HG03097 (cell line): ENCODE results near the gene VPS26B.
"Not testable (repeated sequence)": the region's sequence is repeated elsewhere in the genome, so short reads cannot be mapped to it uniquely, and the experiment has no call there.

ENCODE experiments used
- ATAC-seq: cut with Tn5 transposase; IDR thresholded peaks from one replicate; pipeline ENCODE4 v1.9.1; 2021; ENCODE audit not compliant: unreplicated experiment, low FRiP score

VPS26B gene

GRCh38 chr11:134223836-134224709 is at the start of gene VPS26B, which contains the start of gene NCAPD3:
VPS26B (plus strand) TSS chr11:134224671; CDS start chr11:134225123, 452 bp downstream.
NCAPD3 (minus strand) TSS chr11:134223967; CDS start chr11:134223926, 41 bp downstream.
- ATAC-seq = peak; percentile 73

GRCh38 chr11:134176284-134176683 is 48.2 kb upstream of the VPS26B start:
- ATAC-seq = no peak

DNA sequence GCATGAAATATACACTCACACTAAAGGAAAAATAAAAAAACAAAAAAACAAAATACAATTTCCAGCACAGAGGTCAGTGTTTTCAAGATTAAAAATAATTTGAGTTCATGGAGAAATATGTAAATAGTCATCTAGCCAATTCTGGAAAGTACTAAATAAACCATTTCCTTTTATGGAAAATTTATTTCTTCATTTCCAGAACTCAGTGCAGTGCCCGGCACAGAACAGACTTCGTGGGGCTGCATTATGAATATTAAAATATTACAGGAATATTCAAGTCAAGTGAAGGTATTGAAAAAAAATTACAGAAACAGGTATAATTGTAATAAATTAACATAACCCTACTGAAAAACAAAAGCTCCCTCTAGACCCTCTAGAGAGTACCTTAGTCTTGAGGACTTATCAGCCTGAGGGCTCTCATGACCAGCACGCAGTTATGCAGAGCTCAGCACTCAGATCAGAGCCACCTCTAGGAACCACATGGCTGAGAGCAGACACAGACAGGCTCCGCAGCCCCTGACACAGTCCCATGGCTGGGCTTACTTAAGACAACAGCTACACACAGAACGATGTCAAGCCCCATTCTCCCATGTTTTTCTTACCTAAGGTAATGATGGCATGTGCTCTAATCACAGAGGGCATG is 46.3 kb upstream of the VPS26B start:
- no peak for ATAC-seq

GRCh38 chr11:134181707-134182106 is 42.8 kb upstream of the VPS26B start:
- ATAC-seq = no peak

GRCh38 chr11:134188092-134188491 is 36.4 kb upstream of the VPS26B start:
- ATAC-seq = not testable (repeated sequence)

DNA sequence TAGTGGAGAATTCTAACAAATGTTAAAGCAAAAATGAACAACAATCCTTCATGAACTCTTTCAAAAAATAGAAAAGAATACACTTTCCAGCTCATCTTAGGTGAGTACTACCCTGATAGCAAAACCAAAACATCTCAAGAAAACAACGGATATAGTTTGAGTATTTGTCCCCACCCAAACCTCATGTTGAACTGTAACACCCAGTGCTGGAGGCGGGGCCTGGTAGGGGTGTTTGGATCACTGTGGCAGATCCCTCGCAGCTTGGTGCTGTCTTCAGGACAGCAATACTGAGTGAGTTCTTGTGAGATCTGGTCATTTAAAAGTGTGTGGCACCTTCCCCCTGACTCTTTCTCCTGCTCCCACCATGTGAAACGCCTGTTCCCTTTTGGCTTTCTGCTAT is 27.7 kb upstream of the VPS26B start:
- ATAC-seq = no peak

DNA sequence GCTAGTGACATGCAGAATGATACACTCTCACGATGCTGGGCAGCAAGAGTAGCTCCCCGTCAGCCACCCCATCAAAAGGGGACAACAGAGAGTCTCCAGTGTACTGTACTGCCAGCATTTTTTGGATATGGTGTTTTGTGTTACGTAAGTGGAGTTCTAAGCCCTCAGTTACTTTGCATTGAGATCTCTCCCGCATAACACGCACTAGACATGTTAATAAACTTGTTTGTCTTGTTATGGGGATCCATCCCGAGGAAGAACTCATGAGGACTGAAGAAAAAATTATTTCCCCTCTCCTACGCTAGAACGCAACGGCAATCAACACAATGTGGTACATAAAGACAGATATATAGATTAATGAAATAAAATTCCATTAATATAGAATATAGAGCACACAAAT is 24.9 kb upstream of the VPS26B start:
- ATAC-seq = no peak

GRCh38 chr11:134200688-134201087 is 23.8 kb upstream of the VPS26B start:
- ATAC-seq = no peak

DNA sequence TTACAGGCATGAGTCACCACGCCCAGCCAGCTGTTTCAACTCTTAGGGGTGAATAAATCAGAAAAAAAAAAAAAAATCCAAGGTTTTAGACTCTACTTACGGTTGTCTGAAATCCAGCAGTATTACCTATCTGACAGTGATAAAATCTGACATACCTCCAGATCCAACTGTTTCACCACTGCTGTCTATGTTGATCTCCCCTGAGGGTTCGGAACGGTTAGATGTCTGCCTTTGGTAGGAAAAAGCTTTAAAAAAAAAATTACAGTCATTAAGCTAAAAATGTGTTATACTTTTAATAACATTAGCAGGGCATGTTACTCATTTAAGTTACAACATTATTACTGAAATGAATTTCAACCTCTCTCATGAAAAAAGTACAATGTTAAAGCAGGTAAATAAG is 21.8 kb upstream of the VPS26B start:
- ATAC-seq = no peak

DNA sequence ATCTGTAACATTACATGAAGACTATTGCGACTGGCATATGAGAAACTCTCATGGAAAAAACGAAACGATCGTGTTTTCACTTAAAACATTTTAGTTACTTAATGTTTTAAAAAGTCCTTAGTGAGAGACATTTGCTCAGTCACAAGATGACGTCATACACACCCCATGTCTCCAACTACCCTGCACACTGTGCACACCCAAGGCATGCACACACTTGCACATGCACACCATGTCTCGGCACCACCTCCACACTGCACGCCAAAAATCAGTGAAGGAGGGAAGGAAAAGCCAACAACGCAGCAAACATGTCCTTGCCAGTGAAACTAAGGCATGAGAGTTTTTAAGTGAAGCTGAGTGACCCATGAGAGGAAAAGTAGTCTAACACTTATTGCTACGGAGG is 18.7 kb upstream of the VPS26B start:
- ATAC-seq = no peak

DNA sequence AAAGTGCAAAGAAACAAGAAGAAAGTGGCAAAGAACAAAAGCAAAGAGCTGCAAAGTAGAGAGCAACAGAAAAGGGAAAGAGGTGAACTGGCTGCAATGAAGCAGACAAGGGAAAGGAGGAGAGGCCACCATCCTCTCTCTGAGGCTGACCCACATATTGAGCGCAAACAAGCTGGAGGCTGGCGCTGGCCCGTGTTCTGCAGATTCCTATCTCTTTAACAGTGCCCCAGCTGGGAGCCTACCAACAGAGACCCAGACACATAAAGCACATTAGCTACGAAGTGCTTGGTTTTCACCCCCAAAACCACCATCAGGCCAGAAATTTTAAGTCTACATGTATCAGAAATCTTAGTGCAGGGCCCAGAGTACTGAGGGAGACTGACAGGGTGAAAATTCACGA is 18.3 kb upstream of the VPS26B start:
- ATAC-seq = no peak

GRCh38 chr11:134207538-134208239 is 16.8 kb upstream of the VPS26B start:
- no peak for ATAC-seq

GRCh38 chr11:134215836-134216235 is 8.6 kb upstream of the VPS26B start:
- no peak for ATAC-seq

DNA sequence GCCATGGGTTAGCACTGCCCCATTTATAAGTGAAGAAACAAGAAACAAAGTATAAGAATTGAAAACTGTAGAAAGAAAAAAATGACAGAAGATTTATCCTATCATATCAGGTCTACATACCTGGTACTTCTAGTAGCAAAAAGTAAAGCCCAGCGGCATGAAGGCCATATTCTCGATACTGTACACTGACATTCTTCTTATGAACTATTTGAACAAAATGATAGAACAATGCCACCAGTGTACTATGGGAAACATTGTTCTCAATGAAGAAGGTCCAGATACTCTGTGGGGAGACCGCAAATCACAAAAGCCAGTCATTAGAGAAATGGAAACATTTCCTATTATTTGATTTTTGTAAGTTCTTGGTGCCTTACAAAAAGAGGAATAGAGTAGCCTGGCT is 7.7 kb upstream of the VPS26B start:
- no peak for ATAC-seq

DNA sequence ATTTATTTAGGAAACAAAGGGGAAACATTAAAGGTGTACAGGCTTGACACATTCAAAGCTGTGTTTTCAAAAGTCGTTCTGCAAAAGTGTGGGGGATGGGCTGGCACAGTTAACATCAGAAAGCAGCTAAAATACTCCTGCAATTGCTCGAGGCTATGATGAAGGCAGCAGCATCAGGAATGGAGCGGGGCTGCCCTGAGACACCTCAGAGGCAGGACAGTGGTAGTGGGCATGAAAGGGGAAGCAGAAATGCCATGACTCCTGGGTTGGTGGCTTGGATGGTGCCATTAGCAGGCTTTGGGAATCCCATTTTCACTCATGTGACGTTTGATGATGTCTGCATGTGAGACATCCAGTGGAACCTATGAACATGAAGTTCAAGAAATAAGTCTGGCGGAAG is 1.4 kb upstream of the VPS26B start:
- no peak for ATAC-seq

GRCh38 chr11:134224710-134225664 is 516 bp downstream of the VPS26B start:
- no peak for ATAC-seq

- no peak for ATAC-seq
Observed at GRCh38 chr11:134226806-134227325, 2.4 kb downstream of the VPS26B start.

GRCh38 chr11:134228625-134229024 is 4.2 kb downstream of the VPS26B start:
- ATAC-seq = peak; percentile 46

GRCh38 chr11:134229126-134229790 is 4.8 kb downstream of the VPS26B start:
- no peak for ATAC-seq
